Measurements from ENCODE around the gene TMEM42. TPM values are rescaled to one million over a fixed set of nuclear protein-coding genes. Genes with fewer than 3 reads are reported as not detected.
"Not testable (repeated sequence)": the region's sequence is repeated elsewhere in the genome, so short reads cannot be mapped to it uniquely, and the experiment has no call there.

Gene TMEM42
- total RNA-seq = 10 to 100 TPM; 20.7 to 40.4 (median 32.6) TPM

GRCh38 chr3:44861412-44862225, at the start of gene TMEM42:
Gene TMEM42 (plus strand): TSS chr3:44861912. CDS start chr3:44861925, 13 bp downstream.
- WGBS, 2 donors = 6 to 11% methylated on average over 11 to 23 of the region's 91 CpGs

GRCh38 chr3:44814751-44815150, 47.0 kb upstream of the TMEM42 start:
- no peaks in the 10 kb centered on the region for H3K27me3 ChIP-seq
- no peak for TF ChIP-seq CTCF (IDR thresholded peaks at IDR 0.05)
- no peaks in the 10 kb centered on the region for H3K9me3 ChIP-seq
- no peaks in the 10 kb centered on the region for H3K36me3 ChIP-seq
- 94 to 95% methylated on average over 6 of the region's 6 CpGs for WGBS, 2 donors
- DNase-seq (ENCODE audit: low spot score in 2 of 2) = no peak
- H3K4me1 ChIP-seq = no peaks in the 10 kb centered on the region
- no peak overlapping the region for H3K27ac ChIP-seq
- H3K4me3 ChIP-seq = no peak overlapping the region

More at GRCh38 chr3:44861412-44862225, at the start of gene TMEM42:
- Histone ChIP-seq H3K36me3 (peaks cover 0 to 26% (median 0%) of the 10 kb centered on the region in 3 donors), H3K27ac (peak within 1 kb of the TSS; percentile 90 to 95 (median 92)), H3K4me1 (peaks cover 0 to 30% (median 5%) of the 10 kb centered on the region in 4 donors), H3K9me3 (peaks cover 0 to 8% (median 0%) of the 10 kb centered on the region in 4 donors), H3K27me3 (no peaks in the 10 kb centered on the region), H3K4me3 (peak within 1 kb of the TSS; percentile 65 to 94 (median 74))
- DNase-seq (ENCODE audit: low spot score in 2 of 2) = peak; percentile 76 to 82
- TF ChIP-seq POLR2A (IDR thresholded peaks at IDR 0.05) = peak; percentile 80 to 89
- TF ChIP-seq EP300 (IDR thresholded peaks at IDR 0.05) = peak in 1 of 2 donors; percentile 91
- TF ChIP-seq CTCF (IDR thresholded peaks at IDR 0.05) = peak in 2 of 5 experiments; percentile 20 to 30

GRCh38 chr3:44816334-44816733, 45.4 kb upstream of the TMEM42 start:
- H3K36me3 ChIP-seq; H3K9me3 ChIP-seq; DNase-seq (ENCODE audit: low spot score in 2 of 2); H3K4me1 ChIP-seq; H3K27me3 ChIP-seq; H3K4me3 ChIP-seq; H3K27ac ChIP-seq: not testable (repeated sequence)
- WGBS, 2 donors = 88 to 98% methylated on average over 2 of the region's 2 CpGs

GRCh38 chr3:44821206-44821605, 40.5 kb upstream of the TMEM42 start:
- DNase-seq (ENCODE audit: low spot score in 2 of 2); H3K9me3 ChIP-seq; H3K27me3 ChIP-seq; H3K27ac ChIP-seq; H3K4me1 ChIP-seq; H3K36me3 ChIP-seq; H3K4me3 ChIP-seq: not testable (repeated sequence)
- 96 to 98% methylated on average over 19 to 26 of the region's 34 CpGs for WGBS, 2 donors

GRCh38 chr3:44825264-44825925, 36.3 kb upstream of the TMEM42 start:
- Histone ChIP-seq H3K4me3 (no peak overlapping the region), H3K27me3 (no peaks in the 10 kb centered on the region), H3K4me1 (no peaks in the 10 kb centered on the region), H3K36me3 (no peaks in the 10 kb centered on the region), H3K27ac (no peak overlapping the region), H3K9me3 (peaks cover 0 to 4% (median 0%) of the 10 kb centered on the region in 4 donors)
- no peak for DNase-seq (ENCODE audit: low spot score in 2 of 2)
- WGBS, 2 donors = 80 to 83% methylated on average over 2 of the region's 2 CpGs
- TF ChIP-seq POLR2A (IDR thresholded peaks at IDR 0.05) (no peak), CTCF (IDR thresholded peaks at IDR 0.05) (no peak), EP300 (IDR thresholded peaks at IDR 0.05) (no peak)

- H3K27me3 ChIP-seq = no peaks in the 10 kb centered on the region
- H3K36me3 ChIP-seq = no peaks in the 10 kb centered on the region
- no peak for TF ChIP-seq CTCF (IDR thresholded peaks at IDR 0.05)
- no peak for TF ChIP-seq POLR2A (IDR thresholded peaks at IDR 0.05)
- no peak for DNase-seq (ENCODE audit: low spot score in 2 of 2)
- H3K9me3 ChIP-seq = no peaks in the 10 kb centered on the region
- H3K4me3 ChIP-seq = no peak overlapping the region
- 88 to 92% methylated on average over 3 of the region's 3 CpGs for WGBS, 2 donors
- no peaks in the 10 kb centered on the region for H3K4me1 ChIP-seq
- H3K27ac ChIP-seq = no peak overlapping the region
Measured at GRCh38 chr3:44827196-44827595, 34.5 kb upstream of the TMEM42 start.

Data from tibial nerve (tissue), 4 donors.